ENCODE results near the gene KIAA0825. TPM values are rescaled to one million over a fixed set of nuclear protein-coding genes. Genes with fewer than 3 reads are reported as not detected.

The KIAA0825 gene
- polyA plus RNA-seq, 2 donors: 0.29 to 0.38 TPM

DNA sequence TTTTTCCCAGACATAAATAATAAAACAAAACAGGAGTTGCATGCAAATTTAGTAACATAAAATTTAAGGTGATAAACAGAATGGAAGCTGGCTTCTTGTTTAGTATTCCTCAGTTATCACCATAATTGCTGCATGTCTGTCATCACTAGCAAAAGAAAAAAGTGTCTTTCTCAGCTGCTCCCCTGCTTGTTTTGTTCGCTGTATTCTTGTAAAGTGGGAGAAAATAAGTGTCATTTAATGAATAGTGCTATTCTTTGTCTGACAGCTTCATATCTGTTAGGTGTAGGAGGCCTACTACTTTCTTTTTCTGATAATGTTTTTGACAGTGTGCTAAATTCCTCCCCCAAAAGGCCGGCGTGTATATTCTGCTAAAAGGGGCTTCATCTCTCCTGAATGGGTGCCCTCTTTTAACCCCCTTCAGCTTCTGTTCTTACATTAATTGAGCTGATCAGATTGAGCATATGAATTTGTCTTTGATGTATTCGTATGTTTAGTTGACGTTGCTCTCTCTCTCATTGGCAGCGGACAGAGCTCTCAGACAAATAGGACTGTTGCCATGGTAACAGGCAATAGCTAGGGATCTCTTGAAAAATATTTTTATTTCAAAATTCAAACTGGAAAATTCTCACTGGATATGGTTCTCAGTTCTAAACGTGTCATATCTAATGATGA is 303.8 kb downstream of the KIAA0825 start:
- H3K4me1 ChIP-seq (ENCODE audit: control insufficient read depth in 2 of 2, insufficient read depth in 2 of 2, low read length in 1 of 2): no peaks in the 10 kb centered on the region
- no peak overlapping the region for H3K4me3 ChIP-seq (ENCODE audit: low read depth in 1 of 2, low read length in 2 of 2)
- H3K36me3 ChIP-seq (ENCODE audit: control insufficient read depth in 2 of 2, insufficient read depth in 2 of 2, low read length in 1 of 2): no peaks in the 10 kb centered on the region
- H3K9me3 ChIP-seq (ENCODE audit: control insufficient read depth in 2 of 2, insufficient read depth in 1 of 2, low read depth in 1 of 2, low read length in 1 of 2): no peaks in the 10 kb centered on the region
- no peak overlapping the region for H3K27ac ChIP-seq (ENCODE audit: low read depth in 2 of 2, low read length in 1 of 2)
- 70 to 80% methylated on average over 7 of the region's 7 CpGs for WGBS, 2 donors
- no peaks in the 10 kb centered on the region for H3K27me3 ChIP-seq (ENCODE audit: control insufficient read depth in 1 of 2, insufficient read depth in 2 of 2, low read length in 2 of 2)

DNA sequence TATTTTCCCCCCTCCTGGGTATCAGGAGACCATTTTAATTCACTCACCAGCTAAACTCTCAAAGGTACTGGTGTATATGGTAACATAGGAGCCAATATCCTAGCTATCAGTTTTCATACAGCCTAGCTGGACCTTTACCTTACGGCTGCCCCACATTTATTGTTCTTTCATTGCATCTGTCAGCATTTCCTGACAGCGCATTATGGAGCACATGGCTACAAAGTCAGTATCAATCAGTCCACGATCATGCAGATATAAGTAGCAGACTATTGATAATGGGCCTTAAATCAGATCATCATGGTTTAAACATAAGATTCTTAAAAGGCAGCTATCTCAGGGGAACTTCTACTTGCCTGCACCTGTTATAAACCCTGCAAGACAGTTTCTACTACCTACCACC is 304.7 kb downstream of the KIAA0825 start:
- Histone ChIP-seq H3K4me1 (ENCODE audit: control insufficient read depth in 2 of 2, insufficient read depth in 2 of 2, low read length in 1 of 2) (no peaks in the 10 kb centered on the region), H3K27ac (ENCODE audit: low read depth in 2 of 2, low read length in 1 of 2) (no peak overlapping the region), H3K4me3 (ENCODE audit: low read depth in 1 of 2, low read length in 2 of 2) (no peak overlapping the region), H3K9me3 (ENCODE audit: control insufficient read depth in 2 of 2, insufficient read depth in 1 of 2, low read depth in 1 of 2, low read length in 1 of 2) (no peaks in the 10 kb centered on the region), H3K27me3 (ENCODE audit: control insufficient read depth in 1 of 2, insufficient read depth in 2 of 2, low read length in 2 of 2) (no peaks in the 10 kb centered on the region), H3K36me3 (ENCODE audit: control insufficient read depth in 2 of 2, insufficient read depth in 2 of 2, low read length in 1 of 2) (no peaks in the 10 kb centered on the region)
- 86 to 95% methylated on average over 3 of the region's 3 CpGs for WGBS, 2 donors

DNA sequence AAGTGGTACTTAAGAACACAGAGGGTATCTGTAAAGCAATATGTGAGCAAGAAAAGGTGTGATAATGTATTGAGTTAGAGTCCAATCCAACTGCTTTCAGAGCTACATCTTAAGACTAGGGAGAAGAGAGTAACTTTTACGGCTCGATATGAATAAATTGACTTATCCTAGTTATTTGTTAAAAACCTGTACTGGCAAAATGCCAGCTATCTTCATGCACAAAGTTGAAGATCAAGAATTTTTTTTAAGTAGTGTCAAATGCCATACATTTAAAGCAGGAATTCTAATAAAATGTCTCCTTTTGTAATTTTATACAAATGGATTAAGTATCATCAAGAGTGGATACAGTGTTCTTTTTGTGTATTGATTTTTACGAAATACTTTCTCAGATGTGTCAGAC is 305.2 kb downstream of the KIAA0825 start:
- Histone ChIP-seq H3K27ac (ENCODE audit: low read depth in 2 of 2, low read length in 1 of 2) (no peak overlapping the region), H3K4me1 (ENCODE audit: control insufficient read depth in 2 of 2, insufficient read depth in 2 of 2, low read length in 1 of 2) (no peaks in the 10 kb centered on the region), H3K27me3 (ENCODE audit: control insufficient read depth in 1 of 2, insufficient read depth in 2 of 2, low read length in 2 of 2) (no peaks in the 10 kb centered on the region), H3K9me3 (ENCODE audit: control insufficient read depth in 2 of 2, insufficient read depth in 1 of 2, low read depth in 1 of 2, low read length in 1 of 2) (no peaks in the 10 kb centered on the region), H3K36me3 (ENCODE audit: control insufficient read depth in 2 of 2, insufficient read depth in 2 of 2, low read length in 1 of 2) (no peaks in the 10 kb centered on the region), H3K4me3 (ENCODE audit: low read depth in 1 of 2, low read length in 2 of 2) (no peak overlapping the region)
- 84 to 89% methylated on average over 3 of the region's 3 CpGs for WGBS, 2 donors

DNA sequence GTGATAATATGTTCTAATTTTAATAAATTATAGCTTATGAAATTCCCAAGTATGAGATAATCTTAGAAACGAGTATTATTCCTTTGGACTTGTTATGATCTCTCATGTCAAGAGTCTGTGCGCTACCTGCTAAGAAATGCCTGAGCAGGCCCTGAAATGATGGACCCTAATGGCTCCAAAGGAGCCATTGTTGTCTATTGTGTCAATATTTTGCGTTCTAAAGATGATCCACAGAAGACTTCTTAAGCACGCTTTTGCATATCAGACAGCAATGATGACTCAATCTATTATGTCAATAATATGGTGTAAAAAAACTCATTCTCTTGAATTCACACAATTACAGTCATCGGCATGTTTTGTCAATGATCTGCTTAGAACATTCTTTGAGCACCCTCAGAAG is 306.1 kb downstream of the KIAA0825 start:
- no peaks in the 10 kb centered on the region for H3K36me3 ChIP-seq (ENCODE audit: control insufficient read depth in 2 of 2, insufficient read depth in 2 of 2, low read length in 1 of 2)
- H3K4me1 ChIP-seq (ENCODE audit: control insufficient read depth in 2 of 2, insufficient read depth in 2 of 2, low read length in 1 of 2): no peaks in the 10 kb centered on the region
- H3K27ac ChIP-seq (ENCODE audit: low read depth in 2 of 2, low read length in 1 of 2): no peak overlapping the region
- 85 to 87% methylated on average over 5 of the region's 5 CpGs for whole genome bisulfite sequencing, 2 donors
- no peak overlapping the region for H3K4me3 ChIP-seq (ENCODE audit: low read depth in 1 of 2, low read length in 2 of 2)
- no peaks in the 10 kb centered on the region for H3K9me3 ChIP-seq (ENCODE audit: control insufficient read depth in 2 of 2, insufficient read depth in 1 of 2, low read depth in 1 of 2, low read length in 1 of 2)
- H3K27me3 ChIP-seq (ENCODE audit: control insufficient read depth in 1 of 2, insufficient read depth in 2 of 2, low read length in 2 of 2): no peaks in the 10 kb centered on the region

DNA sequence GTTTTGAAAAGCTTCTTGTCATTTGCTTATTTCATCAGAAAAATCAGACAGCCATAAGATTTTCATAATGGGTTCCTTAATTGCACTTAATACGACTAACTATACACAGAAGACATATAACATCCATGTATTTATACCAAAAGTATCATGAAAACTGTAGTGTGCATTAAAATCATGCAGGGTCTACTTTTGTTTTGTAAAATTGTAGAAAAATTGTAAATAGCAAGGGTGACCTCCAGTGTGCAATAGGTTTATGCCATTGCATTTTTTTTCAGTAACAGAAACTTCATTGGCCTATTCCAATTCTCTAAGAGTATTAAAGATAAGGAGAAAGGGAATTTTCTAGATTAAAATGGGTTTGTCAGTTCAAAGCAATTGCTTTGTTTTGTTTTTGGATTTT is 307.6 kb downstream of the KIAA0825 start:
- H3K4me3 ChIP-seq (ENCODE audit: low read depth in 1 of 2, low read length in 2 of 2): no peak overlapping the region
- no peak overlapping the region for H3K27ac ChIP-seq (ENCODE audit: low read depth in 2 of 2, low read length in 1 of 2)
- H3K27me3 ChIP-seq (ENCODE audit: control insufficient read depth in 1 of 2, insufficient read depth in 2 of 2, low read length in 2 of 2): no peaks in the 10 kb centered on the region
- no peaks in the 10 kb centered on the region for H3K36me3 ChIP-seq (ENCODE audit: control insufficient read depth in 2 of 2, insufficient read depth in 2 of 2, low read length in 1 of 2)
- no peaks in the 10 kb centered on the region for H3K4me1 ChIP-seq (ENCODE audit: control insufficient read depth in 2 of 2, insufficient read depth in 2 of 2, low read length in 1 of 2)
- WGBS, 2 donors: 83 to 89% methylated on average over 1 of the region's 1 CpG
- H3K9me3 ChIP-seq (ENCODE audit: control insufficient read depth in 2 of 2, insufficient read depth in 1 of 2, low read depth in 1 of 2, low read length in 1 of 2): no peaks in the 10 kb centered on the region

DNA sequence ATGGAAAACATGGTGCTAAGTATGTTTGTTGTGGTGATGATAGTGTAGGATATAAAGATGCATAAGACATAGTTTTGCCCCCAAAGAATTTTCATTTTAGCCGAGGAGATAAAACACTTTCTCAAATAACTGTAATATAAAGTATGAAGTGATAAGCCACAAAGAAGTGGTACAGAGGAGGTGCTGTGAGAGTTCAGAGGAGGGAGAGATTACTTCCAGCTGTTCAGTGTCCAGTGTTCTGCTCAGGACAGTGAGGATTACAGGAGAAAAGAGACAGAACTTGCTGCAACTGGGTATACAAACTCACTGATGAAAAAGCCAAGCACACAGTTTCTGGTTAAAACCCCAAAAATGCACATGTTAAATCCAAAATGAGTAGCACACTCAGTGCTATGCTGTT is 309.3 kb downstream of the KIAA0825 start:
- Histone ChIP-seq H3K27ac (ENCODE audit: low read depth in 2 of 2, low read length in 1 of 2) (no peak overlapping the region), H3K27me3 (ENCODE audit: control insufficient read depth in 1 of 2, insufficient read depth in 2 of 2, low read length in 2 of 2) (no peaks in the 10 kb centered on the region), H3K36me3 (ENCODE audit: control insufficient read depth in 2 of 2, insufficient read depth in 2 of 2, low read length in 1 of 2) (no peaks in the 10 kb centered on the region), H3K9me3 (ENCODE audit: control insufficient read depth in 2 of 2, insufficient read depth in 1 of 2, low read depth in 1 of 2, low read length in 1 of 2) (no peaks in the 10 kb centered on the region), H3K4me3 (ENCODE audit: low read depth in 1 of 2, low read length in 2 of 2) (no peak overlapping the region), H3K4me1 (ENCODE audit: control insufficient read depth in 2 of 2, insufficient read depth in 2 of 2, low read length in 1 of 2) (no peaks in the 10 kb centered on the region)
- 61 to 67% methylated on average over 1 of the region's 1 CpG for WGBS, 2 donors

DNA sequence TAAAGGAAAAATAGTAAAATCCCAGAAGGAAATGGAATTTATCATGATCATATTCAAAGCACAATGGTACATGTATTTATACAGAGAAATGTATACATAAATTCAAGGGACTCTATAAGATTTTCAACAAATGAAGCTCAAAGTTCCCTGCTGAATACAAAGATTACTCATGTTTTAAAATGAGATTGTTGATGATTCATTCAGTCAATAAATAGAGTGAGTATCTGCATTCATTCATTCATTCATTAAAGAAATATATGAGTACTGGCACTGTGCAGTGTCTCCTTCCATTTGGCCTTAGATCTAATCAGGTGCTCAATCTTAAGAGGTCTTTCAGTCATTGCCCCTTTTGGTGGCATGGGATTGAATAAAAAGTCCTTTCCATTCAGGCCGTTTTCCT is 310.0 kb downstream of the KIAA0825 start:
- no peaks in the 10 kb centered on the region for H3K27me3 ChIP-seq (ENCODE audit: control insufficient read depth in 1 of 2, insufficient read depth in 2 of 2, low read length in 2 of 2)
- no peak overlapping the region for H3K4me3 ChIP-seq (ENCODE audit: low read depth in 1 of 2, low read length in 2 of 2)
- H3K4me1 ChIP-seq (ENCODE audit: control insufficient read depth in 2 of 2, insufficient read depth in 2 of 2, low read length in 1 of 2): no peaks in the 10 kb centered on the region
- no peaks in the 10 kb centered on the region for H3K9me3 ChIP-seq (ENCODE audit: control insufficient read depth in 2 of 2, insufficient read depth in 1 of 2, low read depth in 1 of 2, low read length in 1 of 2)
- no peak overlapping the region for H3K27ac ChIP-seq (ENCODE audit: low read depth in 2 of 2, low read length in 1 of 2)
- 80 to 81% methylated on average over 1 of the region's 1 CpG for WGBS, 2 donors
- no peaks in the 10 kb centered on the region for H3K36me3 ChIP-seq (ENCODE audit: control insufficient read depth in 2 of 2, insufficient read depth in 2 of 2, low read length in 1 of 2)

DNA sequence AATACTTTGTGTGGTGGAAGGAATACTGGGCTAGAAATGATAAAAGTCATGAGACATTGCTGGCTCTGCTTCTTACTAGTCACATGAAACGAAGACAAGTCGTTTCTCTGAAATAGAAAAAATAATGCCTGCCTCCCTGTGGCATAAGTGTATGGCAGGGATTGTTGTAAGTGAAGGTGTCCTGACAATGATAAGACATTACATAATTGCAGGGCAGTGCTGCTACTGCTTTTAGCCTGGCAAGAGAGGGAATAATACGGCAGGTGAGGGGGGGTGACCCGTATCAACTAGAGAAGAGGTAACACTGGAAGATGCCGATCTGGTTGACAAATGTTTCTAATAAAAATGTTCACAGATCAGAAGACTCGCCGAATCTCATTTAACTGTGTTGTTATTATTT is 314.3 kb downstream of the KIAA0825 start:
- Histone ChIP-seq H3K4me3 (ENCODE audit: low read depth in 1 of 2, low read length in 2 of 2) (no peak overlapping the region), H3K9me3 (ENCODE audit: control insufficient read depth in 2 of 2, insufficient read depth in 1 of 2, low read depth in 1 of 2, low read length in 1 of 2) (no peaks in the 10 kb centered on the region), H3K27ac (ENCODE audit: low read depth in 2 of 2, low read length in 1 of 2) (no peak overlapping the region), H3K4me1 (ENCODE audit: control insufficient read depth in 2 of 2, insufficient read depth in 2 of 2, low read length in 1 of 2) (no peaks in the 10 kb centered on the region), H3K27me3 (ENCODE audit: control insufficient read depth in 1 of 2, insufficient read depth in 2 of 2, low read length in 2 of 2) (no peaks in the 10 kb centered on the region), H3K36me3 (ENCODE audit: control insufficient read depth in 2 of 2, insufficient read depth in 2 of 2, low read length in 1 of 2) (no peaks in the 10 kb centered on the region)
- 92 to 95% methylated on average over 7 of the region's 7 CpGs for WGBS, 2 donors

DNA sequence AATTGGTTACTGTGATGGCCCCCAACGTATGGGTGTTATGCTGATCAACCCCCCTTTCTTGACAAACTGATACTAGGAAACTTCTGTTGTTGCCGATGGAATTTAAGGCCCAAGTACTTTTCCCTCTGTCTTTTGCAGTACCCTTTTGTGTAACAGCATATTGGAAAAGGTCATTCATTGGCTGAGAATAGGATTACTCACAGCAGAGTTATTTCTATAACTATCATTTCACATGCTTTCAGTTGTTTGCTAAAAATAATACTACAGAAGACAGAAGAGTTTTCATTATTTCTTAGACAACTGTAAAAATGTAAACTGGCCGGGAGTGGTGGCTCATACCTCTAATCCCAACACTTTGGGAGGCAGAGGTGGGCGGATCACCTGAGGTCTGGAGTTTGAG is 329.5 kb downstream of the KIAA0825 start:
- H3K9me3 ChIP-seq (ENCODE audit: control insufficient read depth in 2 of 2, insufficient read depth in 1 of 2, low read depth in 1 of 2, low read length in 1 of 2): no peaks in the 10 kb centered on the region
- 66 to 79% methylated on average over 4 of the region's 4 CpGs for WGBS, 2 donors

DNA sequence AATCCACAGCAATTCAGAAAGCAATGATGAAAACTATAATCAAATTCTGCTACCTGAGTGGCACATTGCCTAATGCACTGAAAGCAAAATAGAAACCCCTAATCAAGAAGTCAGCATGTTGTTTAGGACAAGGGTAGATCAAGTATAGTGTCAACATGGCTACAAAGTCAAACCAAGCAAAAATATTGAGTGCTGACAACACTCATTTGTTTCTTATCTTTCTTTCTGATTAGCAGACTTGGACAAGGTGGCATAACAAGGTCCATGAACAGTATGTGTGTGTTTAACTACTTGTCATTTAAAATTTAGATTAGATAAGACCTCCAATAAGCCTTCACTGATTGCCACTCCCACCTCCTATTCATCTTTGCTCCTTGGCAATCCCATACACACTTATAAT is 332.4 kb downstream of the KIAA0825 start:
- no peak overlapping the region for H3K4me3 ChIP-seq (ENCODE audit: low read depth in 1 of 2, low read length in 2 of 2)
- H3K27me3 ChIP-seq (ENCODE audit: control insufficient read depth in 1 of 2, insufficient read depth in 2 of 2, low read length in 2 of 2): no peaks in the 10 kb centered on the region
- no peaks in the 10 kb centered on the region for H3K4me1 ChIP-seq (ENCODE audit: control insufficient read depth in 2 of 2, insufficient read depth in 2 of 2, low read length in 1 of 2)
- H3K27ac ChIP-seq (ENCODE audit: low read depth in 2 of 2, low read length in 1 of 2): no peak overlapping the region
- no peaks in the 10 kb centered on the region for H3K36me3 ChIP-seq (ENCODE audit: control insufficient read depth in 2 of 2, insufficient read depth in 2 of 2, low read length in 1 of 2)
- H3K9me3 ChIP-seq (ENCODE audit: control insufficient read depth in 2 of 2, insufficient read depth in 1 of 2, low read depth in 1 of 2, low read length in 1 of 2): no peaks in the 10 kb centered on the region

More for the DNA sequence above, 329.5 kb downstream of the KIAA0825 start:
- H3K4me3 ChIP-seq (ENCODE audit: low read depth in 1 of 2, low read length in 2 of 2): no peak overlapping the region
- H3K4me1 ChIP-seq (ENCODE audit: control insufficient read depth in 2 of 2, insufficient read depth in 2 of 2, low read length in 1 of 2): no peaks in the 10 kb centered on the region
- no peak overlapping the region for H3K27ac ChIP-seq (ENCODE audit: low read depth in 2 of 2, low read length in 1 of 2)
- no peaks in the 10 kb centered on the region for H3K27me3 ChIP-seq (ENCODE audit: control insufficient read depth in 1 of 2, insufficient read depth in 2 of 2, low read length in 2 of 2)
- no peaks in the 10 kb centered on the region for H3K36me3 ChIP-seq (ENCODE audit: control insufficient read depth in 2 of 2, insufficient read depth in 2 of 2, low read length in 1 of 2)

Data from esophagus (tissue), 2 donors.